Testis (tissue), 2 donors: ENCODE measurements around the gene ZBTB43.

ENCODE experiments used
- POLR2A ChIP-seq: fragments of 450-650 bp; IDR thresholded peaks from one replicate; pipeline ENCODE4 v1.6.1; 2017; ENCODE audit warnings: antibody characterized with exemption, mild to moderate bottlenecking, moderate library complexity
- TF ChIP-seq, protein P1 (sequence below), 3 experiments: fragments of 450-650 bp in 2 of 3; fragments of 200-600 bp in 1 of 3; sonication (generic) in 1 of 3; IDR thresholded peaks; one replicate each; pipeline ENCODE4 v1.5.1; 2016 to 2019; ENCODE audit warnings: antibody characterized with exemption in 3 of 3, mild to moderate bottlenecking in 2 of 3, moderate library complexity in 1 of 3

DNA sequence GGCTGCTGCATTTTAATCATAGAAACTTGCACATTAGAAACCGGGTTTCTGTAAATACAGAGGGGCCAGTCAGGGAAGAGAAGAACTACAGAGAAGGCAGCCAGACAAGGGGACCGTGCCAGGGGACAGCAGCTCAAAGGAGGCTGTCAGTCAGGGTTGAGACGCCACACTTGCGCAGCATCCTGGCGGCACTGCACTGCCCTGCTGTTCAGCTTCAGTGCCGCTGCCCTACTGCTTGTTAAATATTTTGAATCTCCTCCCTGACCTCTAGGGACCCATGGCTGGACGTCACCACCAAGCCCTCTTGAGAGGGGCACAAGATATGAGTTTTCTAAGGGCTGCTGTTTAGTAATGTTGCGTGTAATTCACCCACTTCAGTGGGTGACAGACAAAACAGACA, 43.6 kb upstream of the ZBTB43 start:
- TF ChIP-seq POLR2A: no peak
- TF ChIP-seq, protein P1, sequence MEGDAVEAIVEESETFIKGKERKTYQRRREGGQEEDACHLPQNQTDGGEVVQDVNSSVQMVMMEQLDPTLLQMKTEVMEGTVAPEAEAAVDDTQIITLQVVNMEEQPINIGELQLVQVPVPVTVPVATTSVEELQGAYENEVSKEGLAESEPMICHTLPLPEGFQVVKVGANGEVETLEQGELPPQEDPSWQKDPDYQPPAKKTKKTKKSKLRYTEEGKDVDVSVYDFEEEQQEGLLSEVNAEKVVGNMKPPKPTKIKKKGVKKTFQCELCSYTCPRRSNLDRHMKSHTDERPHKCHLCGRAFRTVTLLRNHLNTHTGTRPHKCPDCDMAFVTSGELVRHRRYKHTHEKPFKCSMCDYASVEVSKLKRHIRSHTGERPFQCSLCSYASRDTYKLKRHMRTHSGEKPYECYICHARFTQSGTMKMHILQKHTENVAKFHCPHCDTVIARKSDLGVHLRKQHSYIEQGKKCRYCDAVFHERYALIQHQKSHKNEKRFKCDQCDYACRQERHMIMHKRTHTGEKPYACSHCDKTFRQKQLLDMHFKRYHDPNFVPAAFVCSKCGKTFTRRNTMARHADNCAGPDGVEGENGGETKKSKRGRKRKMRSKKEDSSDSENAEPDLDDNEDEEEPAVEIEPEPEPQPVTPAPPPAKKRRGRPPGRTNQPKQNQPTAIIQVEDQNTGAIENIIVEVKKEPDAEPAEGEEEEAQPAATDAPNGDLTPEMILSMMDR (IDR thresholded peaks at IDR 0.05): no peak
